NCI-H187 (cell line): ENCODE results near the gene BST1.
"Not testable (repeated sequence)": the region's sequence is repeated elsewhere in the genome, so short reads cannot be mapped to it uniquely, and the experiment has no call there.

Experiments
- DNase-seq, 2 experiments: peaks; one replicate each; lab custom pipeline; 2025; lab: John Stamatoyannopoulos, UW

Gene BST1

DNA sequence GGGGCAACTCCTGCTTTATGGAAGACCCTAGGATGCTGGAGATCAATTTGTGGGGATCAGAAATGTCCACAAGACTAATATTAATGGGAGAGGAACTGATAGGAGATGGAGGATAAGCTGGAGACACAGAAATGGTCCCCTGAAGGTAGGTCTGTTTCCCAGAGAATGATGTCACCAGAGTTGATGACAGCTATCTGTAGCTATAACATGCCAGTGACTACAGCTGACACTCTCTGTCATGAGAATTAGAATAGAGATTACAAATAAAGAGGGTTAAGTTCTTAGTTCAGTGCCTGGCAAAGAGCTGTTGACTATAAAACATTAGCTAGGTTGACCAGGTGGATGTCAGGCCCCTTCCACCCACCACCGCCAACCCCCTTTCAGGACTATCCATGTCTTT lies 9.3 kb downstream of the BST1 start:
- DNase-seq = no peak

- no peak for DNase-seq
These were observed 11.3 kb downstream of the BST1 start for GRCh38 chr4:15714141-15714540.

GRCh38 chr4:15714646-15715435 lies 12.0 kb downstream of the BST1 start:
- no peak for DNase-seq

GRCh38 chr4:15716115-15716514 lies 13.2 kb downstream of the BST1 start:
- DNase-seq = no peak

DNA sequence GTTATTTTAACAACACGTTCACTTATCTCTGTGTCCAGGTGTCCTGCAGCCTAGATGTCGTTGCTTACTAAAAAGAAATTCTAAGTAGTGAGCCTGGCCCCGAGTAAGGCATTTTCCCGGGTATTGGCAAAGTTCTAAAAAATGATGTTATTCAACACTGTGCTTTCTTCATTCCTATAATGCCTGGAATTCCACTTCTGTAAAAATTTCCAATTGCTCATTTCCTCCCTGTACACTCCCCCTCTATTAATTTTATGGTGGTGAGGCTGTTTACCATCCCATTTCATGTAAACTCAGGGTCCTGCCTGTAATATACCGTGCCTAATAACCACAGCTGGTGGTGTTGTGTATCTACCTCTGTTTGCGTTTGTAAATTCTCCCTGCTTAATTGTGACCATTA lies 14.2 kb downstream of the BST1 start:
- no peak for DNase-seq

DNA sequence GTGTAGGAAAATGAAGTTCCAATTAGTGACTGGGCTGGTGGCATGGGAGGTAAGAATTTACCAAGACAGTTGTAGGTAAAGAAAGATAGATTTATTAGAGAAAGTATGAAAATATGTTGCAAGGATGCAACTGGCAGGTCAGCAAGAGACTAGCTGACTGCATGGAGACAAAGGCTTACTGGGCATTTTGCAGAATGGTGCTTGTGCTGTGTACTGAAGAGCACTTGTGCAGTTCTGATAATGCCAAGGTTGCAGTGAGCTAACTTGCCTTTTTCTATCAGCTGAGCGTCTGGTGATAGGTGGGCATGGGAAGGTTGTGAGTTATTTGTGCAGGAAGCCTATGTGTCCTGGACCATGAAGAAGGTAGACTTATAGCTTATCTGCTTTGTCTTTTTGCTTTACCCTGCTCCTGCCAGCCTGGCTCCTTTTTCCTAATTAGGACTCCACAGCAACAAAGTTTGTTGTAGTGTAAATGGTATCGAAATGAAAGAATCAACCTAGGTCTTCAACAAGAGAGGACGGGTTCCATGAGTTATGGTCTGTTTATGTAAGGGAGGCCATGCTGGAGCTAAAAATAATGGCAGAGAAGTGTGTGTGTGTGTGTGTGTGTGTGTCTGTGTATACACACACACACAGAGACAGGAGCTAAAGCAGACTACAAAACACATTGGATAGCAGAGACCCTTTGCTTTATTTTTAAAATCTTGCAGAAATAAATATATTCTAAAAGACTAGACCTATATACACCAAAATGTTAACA lies 15.0 kb downstream of the BST1 start:
- DNase-seq = no peak

DNA sequence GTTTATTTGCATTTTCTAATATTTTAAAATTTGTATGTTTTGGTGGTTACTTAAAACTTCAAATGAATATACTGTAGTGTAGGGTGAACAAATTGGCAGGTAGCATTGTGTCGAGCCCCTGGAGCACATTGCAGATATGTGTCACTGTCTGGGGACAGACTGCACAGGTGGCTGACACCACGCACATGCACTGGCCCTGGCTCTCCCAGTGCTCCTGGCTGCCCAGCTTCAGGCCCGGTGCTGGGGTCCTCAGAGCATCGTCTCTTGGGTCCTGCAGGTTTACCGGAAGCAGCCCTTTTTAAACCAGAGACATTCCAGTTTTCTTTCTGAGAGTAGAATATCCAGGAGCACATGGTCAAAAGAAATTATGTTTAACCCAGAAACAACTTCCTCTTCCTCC lies 15.6 kb downstream of the BST1 start:
- DNase-seq = no peak

DNA sequence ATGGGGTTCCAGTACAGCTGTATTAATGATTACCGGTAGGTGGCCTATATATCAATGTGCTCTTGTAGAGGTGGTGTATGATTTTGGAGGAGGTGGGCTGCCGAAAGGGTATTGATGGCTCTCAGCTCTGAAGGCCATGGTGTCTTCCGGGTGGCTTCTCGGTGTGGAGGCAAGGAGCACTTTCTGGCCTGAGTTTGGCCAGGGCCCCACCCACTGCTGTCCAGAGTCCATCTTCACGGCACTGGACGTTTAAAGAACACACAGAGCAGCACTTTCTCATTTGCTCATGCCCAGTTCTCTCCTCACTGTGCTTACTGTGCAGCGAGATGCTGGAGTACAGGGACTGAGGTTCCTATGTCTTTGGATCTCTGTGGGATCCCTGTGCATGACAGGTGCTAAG lies 16.1 kb downstream of the BST1 start:
- DNase-seq = no peak

DNA sequence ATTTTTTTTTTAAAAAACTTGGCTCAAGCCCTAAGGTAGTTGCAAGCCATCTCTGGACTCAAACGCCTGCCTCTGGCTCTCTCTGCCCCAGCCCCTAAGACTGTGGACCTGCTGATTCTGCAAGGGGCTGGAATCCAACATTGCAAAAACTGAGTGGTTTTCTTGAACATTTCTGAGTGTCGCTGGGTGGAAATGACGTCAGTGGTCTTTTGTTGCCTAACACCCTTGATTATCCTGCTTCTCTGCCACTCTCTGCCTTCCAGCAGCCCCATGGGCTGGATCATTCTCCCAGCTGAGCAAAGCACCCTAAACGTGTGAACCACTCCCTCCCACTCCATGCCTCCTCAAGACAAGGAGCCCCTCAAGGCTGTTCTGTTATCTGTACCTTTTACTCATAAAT lies 16.6 kb downstream of the BST1 start:
- no peak for DNase-seq

GRCh38 chr4:15720851-15721250 lies 18.0 kb downstream of the BST1 start:
- no peak for DNase-seq

- no peak for DNase-seq
These were observed 22.7 kb downstream of the BST1 start for GRCh38 chr4:15725608-15726007.

DNA sequence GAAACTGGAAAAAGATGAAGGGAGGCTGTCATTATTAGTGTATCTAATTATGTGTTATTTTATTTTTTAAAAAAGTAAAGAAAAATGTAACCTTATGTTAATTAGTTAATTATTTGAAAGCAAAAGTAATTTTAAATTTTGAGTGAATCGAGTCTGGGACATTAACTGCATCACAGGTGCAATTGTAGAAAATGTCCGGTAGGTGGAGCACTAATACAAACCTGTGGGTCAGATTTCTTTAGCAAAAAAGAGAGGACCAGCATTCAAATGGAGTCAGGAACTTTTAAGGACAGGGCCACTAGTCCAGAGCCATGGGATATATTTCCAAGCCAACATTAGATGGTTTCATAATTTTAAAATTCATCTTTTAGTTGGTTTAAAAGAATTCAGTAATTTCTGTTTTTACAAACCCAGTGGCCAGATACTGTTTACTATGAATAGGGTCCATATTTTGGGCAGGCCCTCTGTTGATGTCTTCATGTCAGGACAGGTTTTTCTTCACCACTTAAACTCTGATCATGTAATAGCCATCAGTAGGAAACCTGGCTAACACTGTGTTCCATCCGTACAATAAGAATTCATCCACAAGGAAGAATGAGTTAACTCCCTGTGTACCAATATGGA lies 27.2 kb downstream of the BST1 start:
- peak; percentile 19 to 20 for DNase-seq

- not testable (repeated sequence) for DNase-seq
These were observed 30.2 kb downstream of the BST1 start for GRCh38 chr4:15733061-15733460.

GRCh38 chr4:15735536-15735935 lies 32.7 kb downstream of the BST1 start:
- DNase-seq = no peak

GRCh38 chr4:15736514-15737050 lies 33.7 kb downstream of the BST1 start:
- no peak for DNase-seq

DNA sequence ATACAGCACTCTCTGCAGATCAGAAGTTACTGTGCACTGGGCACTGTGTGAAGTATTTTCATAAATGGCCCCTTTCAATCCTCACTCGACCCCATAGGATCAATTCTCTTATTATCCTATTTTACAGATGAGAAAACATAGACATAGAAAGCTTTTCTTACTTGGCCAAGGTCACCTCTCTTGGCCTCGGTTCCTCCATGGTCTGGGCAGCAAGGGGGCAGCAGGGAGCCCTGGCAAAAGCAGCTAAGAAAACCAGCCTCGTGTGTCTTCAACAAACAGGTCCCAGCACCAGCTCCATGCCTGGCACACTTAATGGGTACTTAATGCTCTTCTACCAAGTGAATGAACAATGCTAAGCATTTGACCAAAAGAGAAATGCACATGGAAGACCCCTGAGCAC lies 34.4 kb downstream of the BST1 start:
- DNase-seq = no peak

- DNase-seq = no peak
These were observed 36.0 kb downstream of the BST1 start for GRCh38 chr4:15738877-15739276.

GRCh38 chr4:15740764-15741404 lies 38.0 kb downstream of the BST1 start:
- no peak for DNase-seq

- DNase-seq = no peak
These were observed 39.3 kb downstream of the BST1 start for GRCh38 chr4:15742083-15742582.

GRCh38 chr4:15742637-15743036 lies 39.8 kb downstream of the BST1 start:
- no peak for DNase-seq

DNA sequence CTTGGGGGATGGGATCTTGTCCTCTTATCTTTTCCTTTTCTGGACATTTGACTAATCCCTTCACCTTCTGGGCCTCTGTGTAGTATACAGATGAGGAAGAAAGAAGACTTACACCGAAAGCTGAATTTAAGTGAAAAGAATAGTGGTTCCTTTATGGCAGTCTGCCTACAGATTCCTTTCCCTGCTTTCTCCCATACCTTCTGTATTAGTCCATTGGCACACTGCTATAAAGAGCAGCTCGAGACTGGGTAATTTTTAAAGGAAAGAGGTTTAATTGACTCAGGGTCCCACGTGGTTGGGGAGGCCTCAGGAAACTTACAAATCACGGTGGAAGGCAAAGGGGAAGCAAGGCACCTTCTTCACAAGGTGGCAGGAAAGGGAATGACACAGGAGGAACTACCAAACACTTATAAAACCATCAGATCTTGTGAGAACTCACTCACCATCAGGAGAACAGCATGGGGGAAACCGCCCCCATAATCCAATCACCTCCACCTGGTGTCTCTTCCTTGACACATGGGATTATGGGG lies 41.2 kb downstream of the BST1 start:
- DNase-seq = no peak

DNA sequence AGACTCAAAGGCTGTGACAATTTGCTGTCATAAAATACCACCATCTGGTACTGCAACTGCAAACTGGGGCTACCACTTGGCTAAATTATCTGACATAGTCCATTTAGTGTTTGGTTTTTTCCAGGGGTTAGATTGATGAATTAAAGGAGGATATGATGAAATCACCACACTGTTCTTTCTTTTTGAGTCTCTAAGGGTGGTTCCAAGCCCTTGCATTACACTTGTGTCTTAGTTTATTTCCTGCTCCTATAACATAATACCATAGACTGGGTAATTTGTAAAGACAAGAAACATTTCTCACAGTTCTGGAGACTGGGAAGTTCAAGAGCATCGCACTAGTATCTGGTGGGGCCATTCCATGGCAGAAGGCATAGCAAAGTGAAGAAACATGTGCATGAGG lies 43.2 kb downstream of the BST1 start:
- no peak for DNase-seq
